OCI-LY1 (cell line): ENCODE results near the gene USP6NL.

Source experiments
- H2AFZ ChIP-seq: fragments of 200-600 bp; sonication (generic), shearing (Covaris generic); 2 replicates; pipeline ENCODE4 v1.6.0; 2014; ENCODE audit warnings: antibody characterized with exemption, mild to moderate bottlenecking, low read length
- H3F3A ChIP-seq: fragments of 200-600 bp; sonication (generic), shearing (Covaris generic); 2 replicates; pipeline ENCODE4 v1.6.0; 2014; ENCODE audit warnings: mild to moderate bottlenecking, antibody characterized with exemption, low read length, moderate library complexity; ENCODE audit not compliant: insufficient read depth
- H3K27ac ChIP-seq: fragments of 200-600 bp; sonication (generic); 2 replicates; pipeline ENCODE4 v1.5.1; 2014; ENCODE audit warnings: low read length, mixed run types, mild to moderate bottlenecking, low read depth; ENCODE audit not compliant: poor library complexity, severe bottlenecking
- H3K27me3 ChIP-seq: fragments of 200-600 bp; sonication (generic); 2 replicates; pipeline ENCODE4 v1.6.0; 2014; ENCODE audit warnings: antibody characterized with exemption, mild to moderate bottlenecking, low read length, moderate library complexity; ENCODE audit not compliant: insufficient read depth
- H3K36me3 ChIP-seq: fragments of 200-600 bp; sonication (generic); 2 replicates; pipeline ENCODE4 v1.6.1; 2014; ENCODE audit warnings: mild to moderate bottlenecking, antibody characterized with exemption, low read length, moderate library complexity, mixed read lengths; ENCODE audit not compliant: insufficient read depth
- H3K4me1 ChIP-seq: fragments of 200-600 bp; sonication (generic); 2 replicates; pipeline ENCODE4 v1.5.1; 2014; ENCODE audit warnings: mild to moderate bottlenecking, low read length, moderate library complexity; ENCODE audit not compliant: insufficient read depth, severe bottlenecking
- H3K4me2 ChIP-seq: fragments of 200-600 bp; sonication (generic), shearing (Covaris generic); 2 replicates; pipeline ENCODE4 v1.6.1; 2014; ENCODE audit warnings: low read length
- H3K4me3 ChIP-seq: fragments of 200-600 bp; sonication (generic); 2 replicates; pipeline ENCODE4 v1.5.1; 2014; ENCODE audit warnings: low read length, low read depth, mild to moderate bottlenecking, mixed read lengths; ENCODE audit not compliant: poor library complexity, severe bottlenecking
- H3K79me2 ChIP-seq: fragments of 200-600 bp; shearing (Covaris generic); 2 replicates; pipeline ENCODE4 v1.6.1; 2016; ENCODE audit warnings: mixed run types, low read length, mixed read lengths; ENCODE audit not compliant: insufficient read depth
- H3K9ac ChIP-seq: fragments of 200-600 bp; sonication (generic), shearing (Covaris generic); 2 replicates; pipeline ENCODE4 v1.6.1; 2014; ENCODE audit warnings: mild to moderate bottlenecking, low read length, mixed read lengths
- H3K9me2 ChIP-seq: fragments of 200-600 bp; sonication (generic), shearing (Covaris generic); 2 replicates; pipeline ENCODE4 v1.6.1; 2014; ENCODE audit warnings: low read depth, mild to moderate bottlenecking, low read length, mixed read lengths
- H3K9me3 ChIP-seq: fragments of 200-600 bp; shearing (Covaris generic); 2 replicates; pipeline ENCODE4 v1.6.1; 2014; ENCODE audit warnings: low read length, mixed read lengths
- H4K20me1 ChIP-seq: fragments of 200-600 bp; sonication (generic), shearing (Covaris generic); 2 replicates; pipeline ENCODE4 v1.6.0; 2016; ENCODE audit warnings: mild to moderate bottlenecking, low read length; ENCODE audit not compliant: insufficient read depth
- EZH2 ChIP-seq: fragments of 200-600 bp; sonication (generic), shearing (Covaris generic); IDR thresholded peaks from 2 replicates; pipeline ENCODE4 v1.8.0; 2017; ENCODE audit warnings: borderline replicate concordance, mixed run types, mild to moderate bottlenecking, antibody characterized with exemption, low read length, moderate library complexity, mixed read lengths
- TF ChIP-seq, protein P1 (sequence below): fragments of 200-600 bp; sonication (generic), shearing (Covaris generic); IDR thresholded peaks from 2 replicates; pipeline ENCODE4 v1.5.1; 2017; ENCODE audit warnings: mild to moderate bottlenecking, antibody characterized with exemption, low read length, moderate library complexity, mixed read lengths

Gene USP6NL

DNA sequence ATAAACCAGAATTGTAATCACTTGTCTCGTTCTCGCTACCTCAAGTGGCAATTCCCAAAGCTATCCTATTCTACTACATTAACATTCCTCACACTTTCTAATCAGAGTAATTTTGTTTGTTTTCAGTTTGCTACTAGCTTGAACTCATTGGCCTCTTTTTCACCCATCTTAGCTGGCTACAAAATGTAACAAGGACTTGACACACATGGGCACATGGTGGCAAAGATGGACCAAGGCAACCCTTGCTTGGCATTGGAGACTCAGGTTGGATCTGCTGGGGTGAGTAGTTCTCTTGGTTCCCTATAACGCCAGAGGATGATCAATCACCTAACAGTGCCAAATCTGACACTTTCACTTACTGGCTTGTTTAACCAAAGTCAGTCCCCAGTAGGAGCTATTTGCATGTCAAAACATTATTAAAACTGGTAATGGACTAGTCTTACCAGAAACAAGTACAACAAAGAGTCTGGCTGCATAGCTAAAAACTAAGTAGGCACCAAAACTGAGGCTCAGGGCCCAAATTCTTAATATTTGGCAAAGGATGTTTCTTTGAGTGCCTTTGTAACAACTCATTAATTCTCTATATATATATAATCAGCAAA lies 1.9 kb downstream of the USP6NL start:
- Histone ChIP-seq H3K9me2 (no peaks in the 10 kb centered on the region), H4K20me1 (no peaks in the 10 kb centered on the region), H2AFZ (no peak overlapping the region), H3K36me3 (no peaks in the 10 kb centered on the region), H3K79me2 (peaks cover 47% of the 10 kb centered on the region), H3K27ac (peak overlapping the region; percentile 74), H3K9me3 (no peaks in the 10 kb centered on the region), H3K27me3 (no peaks in the 10 kb centered on the region; the same call in 1 of the 2 replicates), H3K9ac (peak overlapping the region; percentile 64), H3K4me1 (peaks cover 61% of the 10 kb centered on the region), H3K4me2 (peak overlapping the region; percentile 63), H3F3A (no peaks in the 10 kb centered on the region), H3K4me3 (peak overlapping the region; percentile 67)
- TF ChIP-seq, protein P1, sequence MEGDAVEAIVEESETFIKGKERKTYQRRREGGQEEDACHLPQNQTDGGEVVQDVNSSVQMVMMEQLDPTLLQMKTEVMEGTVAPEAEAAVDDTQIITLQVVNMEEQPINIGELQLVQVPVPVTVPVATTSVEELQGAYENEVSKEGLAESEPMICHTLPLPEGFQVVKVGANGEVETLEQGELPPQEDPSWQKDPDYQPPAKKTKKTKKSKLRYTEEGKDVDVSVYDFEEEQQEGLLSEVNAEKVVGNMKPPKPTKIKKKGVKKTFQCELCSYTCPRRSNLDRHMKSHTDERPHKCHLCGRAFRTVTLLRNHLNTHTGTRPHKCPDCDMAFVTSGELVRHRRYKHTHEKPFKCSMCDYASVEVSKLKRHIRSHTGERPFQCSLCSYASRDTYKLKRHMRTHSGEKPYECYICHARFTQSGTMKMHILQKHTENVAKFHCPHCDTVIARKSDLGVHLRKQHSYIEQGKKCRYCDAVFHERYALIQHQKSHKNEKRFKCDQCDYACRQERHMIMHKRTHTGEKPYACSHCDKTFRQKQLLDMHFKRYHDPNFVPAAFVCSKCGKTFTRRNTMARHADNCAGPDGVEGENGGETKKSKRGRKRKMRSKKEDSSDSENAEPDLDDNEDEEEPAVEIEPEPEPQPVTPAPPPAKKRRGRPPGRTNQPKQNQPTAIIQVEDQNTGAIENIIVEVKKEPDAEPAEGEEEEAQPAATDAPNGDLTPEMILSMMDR = no peak
- TF ChIP-seq EZH2 = no peak

DNA sequence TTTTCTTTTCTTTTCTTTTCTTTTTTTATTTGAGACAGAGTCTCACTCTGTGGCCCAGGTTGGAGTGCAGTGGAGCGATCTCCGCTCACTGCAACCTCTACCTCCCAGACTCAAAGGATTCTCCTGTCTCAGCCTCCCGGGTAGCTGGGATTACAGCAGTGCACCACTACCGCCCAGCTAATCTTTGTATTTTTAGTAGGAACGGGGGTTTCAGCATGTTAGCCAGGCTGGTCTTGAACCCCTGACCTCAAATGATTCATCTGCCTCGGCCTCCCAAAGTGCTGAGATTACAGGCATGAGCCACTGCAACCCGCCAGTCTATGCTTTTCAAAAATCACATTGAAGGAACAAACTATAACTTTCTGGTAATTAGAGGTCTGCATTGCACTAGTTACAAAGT lies 2.4 kb downstream of the USP6NL start:
- Histone ChIP-seq H3K27me3 (no peaks in the 10 kb centered on the region; the same call in 1 of the 2 replicates), H3K4me1 (peaks cover 60% of the 10 kb centered on the region), H2AFZ (no peak overlapping the region), H3K9me3 (no peaks in the 10 kb centered on the region), H3F3A (no peaks in the 10 kb centered on the region), H4K20me1 (no peaks in the 10 kb centered on the region), H3K9me2 (no peaks in the 10 kb centered on the region), H3K79me2 (peaks cover 49% of the 10 kb centered on the region), H3K27ac (peak overlapping the region; percentile 74), H3K4me3 (peak overlapping the region; percentile 67), H3K36me3 (no peaks in the 10 kb centered on the region), H3K4me2 (peak overlapping the region; percentile 63), H3K9ac (peak overlapping the region; percentile 64; the same call in 1 of the 2 replicates)
- TF ChIP-seq EZH2 = no peak
- TF ChIP-seq, protein P1 = no peak

DNA sequence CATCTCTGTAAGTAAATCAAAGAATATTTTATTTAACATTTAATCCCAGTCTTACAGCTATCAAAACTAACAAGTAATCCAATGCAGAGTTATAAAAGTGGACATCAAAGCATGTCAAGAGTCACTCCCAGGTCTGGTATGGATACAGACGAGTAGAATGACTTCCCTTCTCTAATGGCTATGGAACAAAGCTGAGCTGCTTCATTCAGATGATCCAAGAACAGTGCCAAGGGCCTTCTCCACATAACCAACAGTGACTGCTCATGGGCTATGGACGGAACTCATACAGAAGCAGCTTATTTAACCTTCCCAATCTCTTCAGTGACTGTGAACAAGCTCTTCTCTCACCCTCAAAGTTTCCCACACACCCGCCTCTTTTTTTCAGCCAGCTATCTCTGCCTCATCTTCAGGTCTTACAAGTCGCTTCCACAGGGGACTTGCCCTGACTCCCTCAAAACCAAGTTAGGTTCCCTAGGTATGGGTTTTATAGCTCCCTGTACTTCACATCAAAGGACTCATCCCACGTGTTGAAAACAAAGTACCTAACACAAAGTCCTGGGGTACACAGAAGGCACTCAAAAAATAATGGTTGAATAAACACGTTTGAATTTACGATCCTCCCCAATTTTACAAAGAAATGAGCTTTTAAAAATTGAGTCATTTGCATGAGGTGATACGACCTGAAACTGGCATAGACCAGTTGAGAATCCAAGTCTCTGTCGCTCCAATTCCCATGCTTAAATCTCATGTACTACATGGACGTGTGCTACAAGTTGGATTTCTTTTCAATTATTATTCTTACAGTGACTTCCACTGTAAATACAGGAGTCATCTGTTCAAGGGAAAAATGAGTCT lies 3.1 kb downstream of the USP6NL start:
- Histone ChIP-seq H3K27ac (peak overlapping the region; percentile 74), H4K20me1 (no peaks in the 10 kb centered on the region), H3K79me2 (peaks cover 56% of the 10 kb centered on the region), H3K4me3 (peak overlapping the region; percentile 67), H3K27me3 (no peaks in the 10 kb centered on the region; the same call in 1 of the 2 replicates), H3K4me2 (peak overlapping the region; percentile 63), H3K4me1 (peaks cover 63% of the 10 kb centered on the region), H3K9me2 (no peaks in the 10 kb centered on the region), H3K9ac (peak overlapping the region; percentile 64; the same call in 1 of the 2 replicates), H3K9me3 (no peaks in the 10 kb centered on the region), H2AFZ (no peak overlapping the region), H3K36me3 (no peaks in the 10 kb centered on the region), H3F3A (no peaks in the 10 kb centered on the region)
- TF ChIP-seq, protein P1 = no peak
- TF ChIP-seq EZH2 = no peak
